ENCODE results near the gene LRCH1.
"Not testable (repeated sequence)": the region's sequence is repeated elsewhere in the genome, so short reads cannot be mapped to it uniquely, and the experiment has no call there.

Gene LRCH1

GRCh38 chr13:46721054-46721453 is 168.1 kb downstream of the LRCH1 start:
- DNase-seq: peak; percentile 45

GRCh38 chr13:46726347-46726746 is 173.4 kb downstream of the LRCH1 start:
- no peak for DNase-seq

GRCh38 chr13:46728777-46729176 is 175.8 kb downstream of the LRCH1 start:
- DNase-seq: no peak

GRCh38 chr13:46731535-46731934 is 178.6 kb downstream of the LRCH1 start:
- DNase-seq: no peak

- DNase-seq: no peak
Observed at GRCh38 chr13:46735425-46735824, 182.5 kb downstream of the LRCH1 start.

- DNase-seq: no peak
Observed at GRCh38 chr13:46736541-46737310, 183.8 kb downstream of the LRCH1 start.

GRCh38 chr13:46738055-46738454 is 185.1 kb downstream of the LRCH1 start:
- DNase-seq: no peak

GRCh38 chr13:46738766-46739165 is 185.8 kb downstream of the LRCH1 start:
- DNase-seq: no peak

GRCh38 chr13:46739447-46740098 is 186.6 kb downstream of the LRCH1 start:
- DNase-seq: no peak

GRCh38 chr13:46743191-46743590 is 190.2 kb downstream of the LRCH1 start:
- peak; percentile 73 for DNase-seq

GRCh38 chr13:46745062-46745461 is 192.1 kb downstream of the LRCH1 start:
- no peak for DNase-seq

- DNase-seq: no peak
Observed at GRCh38 chr13:46745706-46746105, 192.7 kb downstream of the LRCH1 start.

- DNase-seq: no peak
Observed at GRCh38 chr13:46747031-46747820, 194.3 kb downstream of the LRCH1 start.

- DNase-seq: no peak
Observed at GRCh38 chr13:46748300-46748699, 195.3 kb downstream of the LRCH1 start.

- peak; percentile 22 for DNase-seq
Observed at GRCh38 chr13:46749951-46750350, 197.0 kb downstream of the LRCH1 start.

- peak; percentile 62 for DNase-seq
Observed at GRCh38 chr13:46751811-46752635, 199.1 kb downstream of the LRCH1 start.

- DNase-seq: no peak
Observed at GRCh38 chr13:46753137-46753536, 200.2 kb downstream of the LRCH1 start.

GRCh38 chr13:46753917-46754316 is 200.9 kb downstream of the LRCH1 start:
- no peak for DNase-seq

- no peak for DNase-seq
Observed at GRCh38 chr13:46754812-46755211, 201.8 kb downstream of the LRCH1 start.

GRCh38 chr13:46755508-46755907 is 202.5 kb downstream of the LRCH1 start:
- not testable (repeated sequence) for DNase-seq

- no peak for DNase-seq
Observed at GRCh38 chr13:46756977-46757376, 204.0 kb downstream of the LRCH1 start.

- no peak for DNase-seq
Observed at GRCh38 chr13:46757640-46758039, 204.7 kb downstream of the LRCH1 start.

- no peak for DNase-seq
Observed at GRCh38 chr13:46759846-46760245, 206.9 kb downstream of the LRCH1 start.
